SU-DHL-6 (cell line): Measurements from ENCODE around the gene NCF1.
"Not testable (repeated sequence)": the region's sequence is repeated elsewhere in the genome, so short reads cannot be mapped to it uniquely, and the experiment has no call there.

Source experiments
- CTCF ChIP-seq: fragments of 200-600 bp; sonication (generic); IDR thresholded peaks from one replicate; pipeline ENCODE4 v1.5.1; 2017; ENCODE audit warnings: antibody characterized with exemption, mild to moderate bottlenecking, low read length, moderate library complexity; ENCODE audit not compliant: insufficient read depth, poor library complexity, severe bottlenecking
- EZH2phosphoT487 ChIP-seq: fragments of 200-600 bp; sonication (generic), shearing (Covaris generic); conservative IDR thresholded peaks from 2 replicates; pipeline ENCODE4 v1.6.1; 2018; ENCODE audit warnings: mild to moderate bottlenecking, antibody characterized with exemption, low read length, moderate library complexity, mixed read lengths

GRCh38 chr7:74770062-74770461 lies 3.7 kb upstream of the NCF1 start:
- not testable (repeated sequence) for TF ChIP-seq CTCF, EZH2phosphoT487
